ENCODE results near the gene CEP120. TPM values are rescaled to one million over a fixed set of nuclear protein-coding genes. Genes with fewer than 3 reads are reported as not detected.
A peak's percentile ranks its signal among the peaks of the same experiment; 100 is the strongest.

Gene CEP120
- total and polyA plus RNA-seq, 8 donors, result 4.0 to 12.7 (median 9.4) TPM

DNA sequence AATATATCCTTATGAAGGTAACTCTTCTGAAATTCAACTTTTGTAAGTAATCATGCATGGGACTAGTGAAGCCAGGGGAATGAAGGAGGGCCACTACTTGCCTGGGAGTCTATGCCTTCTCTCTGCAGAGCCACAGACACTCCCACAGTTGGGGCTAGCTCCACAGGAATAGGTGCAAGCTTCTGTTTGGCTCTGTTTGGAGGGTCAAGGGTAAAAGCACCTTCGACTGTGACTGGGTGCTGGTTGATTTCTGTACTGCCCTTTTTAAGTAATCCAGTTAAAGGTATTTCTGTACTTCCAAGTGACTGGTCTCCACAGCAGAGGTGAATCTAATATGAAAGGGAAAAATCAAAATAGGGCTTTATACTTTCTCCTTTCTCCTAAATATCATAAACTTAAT is 32.2 kb downstream of the CEP120 start:
- DNase-seq (no peak), FAIRE-seq (no peak), ATAC-seq (no peak)
- no peak overlapping the region for H3K4me3 ChIP-seq
- 81 to 93% methylated on average over 1 of the region's 1 CpG for WGBS, 2 donors
- H3K36me3 ChIP-seq, result peaks cover 0 to 31% (median 8%) of the 10 kb centered on the region in 3 donors
- intact Hi-C loops (cut with DNase I), result no loop called here
- no peaks in the 10 kb centered on the region for H3K27me3 ChIP-seq
- no peaks in the 10 kb centered on the region for H3K9me3 ChIP-seq
- H3K4me1 ChIP-seq, result no peaks in the 10 kb centered on the region
- H3K27ac ChIP-seq, result no peak overlapping the region
- TF ChIP-seq, protein P1, sequence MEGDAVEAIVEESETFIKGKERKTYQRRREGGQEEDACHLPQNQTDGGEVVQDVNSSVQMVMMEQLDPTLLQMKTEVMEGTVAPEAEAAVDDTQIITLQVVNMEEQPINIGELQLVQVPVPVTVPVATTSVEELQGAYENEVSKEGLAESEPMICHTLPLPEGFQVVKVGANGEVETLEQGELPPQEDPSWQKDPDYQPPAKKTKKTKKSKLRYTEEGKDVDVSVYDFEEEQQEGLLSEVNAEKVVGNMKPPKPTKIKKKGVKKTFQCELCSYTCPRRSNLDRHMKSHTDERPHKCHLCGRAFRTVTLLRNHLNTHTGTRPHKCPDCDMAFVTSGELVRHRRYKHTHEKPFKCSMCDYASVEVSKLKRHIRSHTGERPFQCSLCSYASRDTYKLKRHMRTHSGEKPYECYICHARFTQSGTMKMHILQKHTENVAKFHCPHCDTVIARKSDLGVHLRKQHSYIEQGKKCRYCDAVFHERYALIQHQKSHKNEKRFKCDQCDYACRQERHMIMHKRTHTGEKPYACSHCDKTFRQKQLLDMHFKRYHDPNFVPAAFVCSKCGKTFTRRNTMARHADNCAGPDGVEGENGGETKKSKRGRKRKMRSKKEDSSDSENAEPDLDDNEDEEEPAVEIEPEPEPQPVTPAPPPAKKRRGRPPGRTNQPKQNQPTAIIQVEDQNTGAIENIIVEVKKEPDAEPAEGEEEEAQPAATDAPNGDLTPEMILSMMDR (IDR thresholded peaks at IDR 0.05), result no peak

DNA sequence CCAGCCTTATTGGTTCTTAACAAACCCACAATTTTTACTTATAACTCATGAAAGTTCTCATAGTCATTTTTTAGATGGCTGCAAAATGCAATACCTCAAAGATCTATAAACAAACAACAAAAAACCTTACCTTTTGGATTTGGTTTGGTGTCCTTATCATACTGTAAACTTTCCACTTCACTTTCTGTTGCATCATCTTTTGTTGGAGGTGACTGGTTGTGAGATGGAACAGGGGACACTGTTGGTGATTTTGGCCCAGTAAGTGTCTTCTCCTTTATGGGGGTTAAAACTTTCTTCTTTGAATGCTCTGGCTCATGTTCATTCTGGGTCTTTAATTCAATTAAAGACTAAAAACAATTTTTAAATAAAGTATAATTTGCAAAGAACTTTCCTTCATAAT is 33.4 kb downstream of the CEP120 start:
- no peak overlapping the region for H3K27ac ChIP-seq
- DNase-seq, result no peak
- H3K36me3 ChIP-seq, result peaks cover 0 to 37% (median 8%) of the 10 kb centered on the region in 3 donors
- no peaks in the 10 kb centered on the region for H3K4me1 ChIP-seq
- no peak overlapping the region for H3K4me3 ChIP-seq
- intact Hi-C loops (cut with DNase I), result no loop called here
- ATAC-seq, result no peak
- no peaks in the 10 kb centered on the region for H3K9me3 ChIP-seq
- FAIRE-seq, result no peak
- no peaks in the 10 kb centered on the region for H3K27me3 ChIP-seq
- TF ChIP-seq, protein P1 (IDR thresholded peaks at IDR 0.05), result no peak

DNA sequence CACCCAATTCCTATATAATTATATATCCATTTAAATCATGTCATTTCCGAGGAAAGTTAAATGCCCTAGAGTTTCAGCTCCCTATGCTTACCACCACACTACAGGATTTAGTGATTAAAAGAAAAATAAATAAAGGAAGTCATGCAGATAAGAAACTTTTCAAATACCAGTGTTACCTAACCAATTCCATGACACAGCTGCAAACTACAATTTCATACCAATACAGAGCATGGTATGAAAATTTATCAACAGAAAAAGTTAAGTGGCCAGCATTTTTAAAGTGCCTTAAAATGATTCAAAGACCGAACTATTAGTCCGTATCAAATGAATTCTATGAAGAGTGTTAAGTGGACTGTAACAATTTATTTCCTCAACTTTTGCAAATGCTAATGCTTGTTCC is 35.9 kb downstream of the CEP120 start:
- DNase-seq (no peak), FAIRE-seq (no peak), ATAC-seq (no peak)
- Histone ChIP-seq H3K36me3 (peaks cover 0 to 38% (median 8%) of the 10 kb centered on the region in 3 donors), H3K4me1 (no peaks in the 10 kb centered on the region), H3K27me3 (no peaks in the 10 kb centered on the region), H3K9me3 (no peaks in the 10 kb centered on the region), H3K27ac (no peak overlapping the region), H3K4me3 (no peak overlapping the region)
- 74 to 83% methylated on average over 3 of the region's 3 CpGs for WGBS, 2 donors
- TF ChIP-seq, protein P1 (IDR thresholded peaks at IDR 0.05), result no peak
- intact Hi-C loops (cut with DNase I), result no loop called here

DNA sequence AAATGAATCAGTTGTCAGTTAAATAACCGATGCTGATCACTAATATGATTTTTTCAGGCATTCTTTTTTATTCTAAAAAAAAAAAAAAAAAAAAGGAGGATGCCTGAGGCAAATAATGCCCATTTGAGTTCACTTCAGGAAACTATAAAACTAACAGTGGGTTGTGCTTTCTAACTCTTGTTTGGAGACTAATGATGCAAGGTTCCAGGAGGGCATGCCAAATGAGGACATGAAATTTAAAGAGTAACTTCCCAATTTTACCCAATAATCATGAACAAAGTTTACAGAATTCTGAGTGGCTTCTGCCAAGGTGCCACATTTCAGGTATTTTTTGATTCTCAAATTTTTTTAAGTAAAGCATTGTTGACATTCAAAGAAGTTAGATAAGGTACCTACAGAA is 41.0 kb downstream of the CEP120 start:
- TF ChIP-seq, protein P1 (IDR thresholded peaks at IDR 0.05), result no peak
- FAIRE-seq, result no peak
- Histone ChIP-seq H3K9me3 (no peaks in the 10 kb centered on the region), H3K4me3 (no peak overlapping the region), H3K27me3 (no peaks in the 10 kb centered on the region), H3K4me1 (no peaks in the 10 kb centered on the region), H3K36me3 (peaks cover 0 to 27% (median 0%) of the 10 kb centered on the region in 3 donors), H3K27ac (no peak overlapping the region)
- no peak for ATAC-seq
- 88 to 99% methylated on average over 1 of the region's 1 CpG for WGBS, 2 donors
- intact Hi-C loops (cut with DNase I), result no loop called here
- DNase-seq, result no peak

DNA sequence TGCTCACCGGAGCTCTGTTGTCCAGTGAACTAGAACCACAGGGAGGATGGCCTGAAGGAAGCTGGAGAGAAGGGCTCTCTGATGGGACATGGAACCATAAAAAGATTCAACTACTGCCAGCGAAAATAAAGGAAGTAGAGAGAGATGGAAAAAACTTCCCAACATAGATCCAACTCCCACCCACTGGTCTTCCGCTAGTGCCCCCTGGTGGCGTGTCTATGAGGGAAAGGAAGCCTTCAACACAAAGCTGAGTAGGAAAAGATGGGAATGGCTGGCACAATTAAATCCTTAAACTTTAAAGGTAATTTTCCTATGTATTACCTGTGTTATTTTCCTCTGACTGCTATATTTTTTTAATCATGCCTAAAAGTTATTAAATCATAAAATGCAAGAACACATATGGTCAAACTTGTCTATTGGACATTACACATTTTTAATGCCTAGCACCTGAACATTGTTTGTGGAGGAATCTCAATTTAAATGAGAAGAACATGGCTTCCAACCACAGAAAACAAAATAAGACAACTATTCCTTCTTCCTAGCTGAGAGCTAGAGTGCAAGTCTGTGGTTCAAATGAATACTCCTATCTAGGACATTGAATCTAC is 51.5 kb downstream of the CEP120 start:
- no peak overlapping the region for H3K27ac ChIP-seq
- intact Hi-C loops (cut with DNase I), result no loop called here
- FAIRE-seq, result no peak
- H3K36me3 ChIP-seq, result peaks cover 0 to 14% (median 2%) of the 10 kb centered on the region in 3 donors
- H3K9me3 ChIP-seq, result no peaks in the 10 kb centered on the region
- ATAC-seq, result peak in 3 of 4 donors; percentile 37 to 56 (median 54)
- H3K4me3 ChIP-seq, result no peak overlapping the region
- 84 to 91% methylated on average over 4 of the region's 4 CpGs for WGBS, 2 donors
- H3K27me3 ChIP-seq, result no peaks in the 10 kb centered on the region
- H3K4me1 ChIP-seq, result no peaks in the 10 kb centered on the region
- peak in 5 of 6 donors; percentile 6 to 79 (median 42) for DNase-seq
- TF ChIP-seq, protein P1 (IDR thresholded peaks at IDR 0.05), result peak in 3 of 4 donors; percentile 19 to 36 (median 28)
